A549 (cell line): ENCODE data around the gene FAM3B.

Experiments
- CHD2 ChIP-seq: fragments of 150-350 bp; IDR thresholded peaks from 2 replicates; pipeline ENCODE4 v1.6.1; 2014; ENCODE audit warnings: low read length; ENCODE audit not compliant: partially characterized antibody
- EP300 ChIP-seq, 2 experiments: fragments of >200 bp; sonication (Bioruptor Twin); formaldehyde crosslinking; IDR thresholded peaks; 2 replicates in 1 of 2; 3 replicates in 1 of 2; pipeline ENCODE4 v1.6.1; 2016 to 2017
- JUN ChIP-seq, 2 experiments: fragments of >200 bp; sonication (Bioruptor Twin); formaldehyde crosslinking; IDR thresholded peaks; 2 replicates in 1 of 2; 3 replicates in 1 of 2; pipeline ENCODE4 v1.6.1; 2016 to 2017
- MAFK ChIP-seq: fragments of 450-650 bp; IDR thresholded peaks from 2 replicates; pipeline ENCODE4 v1.6.1; 2014; ENCODE audit not compliant: partially characterized antibody
- MAZ ChIP-seq: fragments of 150-350 bp; IDR thresholded peaks from 2 replicates; pipeline ENCODE4 v1.6.1; 2014; ENCODE audit warnings: antibody characterized with exemption, low read depth, low read length, borderline replicate concordance
- POLR2A ChIP-seq: IDR thresholded peaks from 2 replicates; pipeline ENCODE4 v1.6.1; 2012; ENCODE audit warnings: mild to moderate bottlenecking, low read length
- POLR2AphosphoS2 ChIP-seq: conservative IDR thresholded peaks from 2 replicates; pipeline ENCODE4 v1.6.1; 2012; ENCODE audit warnings: low read length, improper control_type of control experiment, inconsistent platforms
- RAD21 ChIP-seq, 2 experiments: fragments of >200 bp in 1 of 2; sonication (Bioruptor Twin) in 1 of 2; formaldehyde crosslinking in 1 of 2; IDR thresholded peaks in 1 of 2; conservative IDR thresholded peaks in 1 of 2; 2 replicates in 1 of 2; 3 replicates in 1 of 2; pipeline ENCODE4 v1.6.1; 2012 to 2018; ENCODE audit warnings: inconsistent platforms in 1 of 2
- SREBF2 ChIP-seq: fragments of 450-650 bp; IDR thresholded peaks from 2 replicates; pipeline ENCODE4 v1.6.1; 2014; ENCODE audit warnings: mild to moderate bottlenecking, moderate library complexity
- TF ChIP-seq, protein P1 (sequence below): fragments of >200 bp; sonication (Bioruptor Twin); formaldehyde crosslinking; IDR thresholded peaks from 3 replicates; pipeline ENCODE4 v1.5.1; 2016
- TF ChIP-seq, protein P2 (sequence below): IDR thresholded peaks from 2 replicates; pipeline ENCODE4 v1.6.1; 2012
- TF ChIP-seq, protein P3 (sequence below): fragments of 450-650 bp; IDR thresholded peaks from 2 replicates; pipeline ENCODE4 v1.6.1; 2014; ENCODE audit warnings: antibody characterized with exemption

- TF ChIP-seq, protein P1, sequence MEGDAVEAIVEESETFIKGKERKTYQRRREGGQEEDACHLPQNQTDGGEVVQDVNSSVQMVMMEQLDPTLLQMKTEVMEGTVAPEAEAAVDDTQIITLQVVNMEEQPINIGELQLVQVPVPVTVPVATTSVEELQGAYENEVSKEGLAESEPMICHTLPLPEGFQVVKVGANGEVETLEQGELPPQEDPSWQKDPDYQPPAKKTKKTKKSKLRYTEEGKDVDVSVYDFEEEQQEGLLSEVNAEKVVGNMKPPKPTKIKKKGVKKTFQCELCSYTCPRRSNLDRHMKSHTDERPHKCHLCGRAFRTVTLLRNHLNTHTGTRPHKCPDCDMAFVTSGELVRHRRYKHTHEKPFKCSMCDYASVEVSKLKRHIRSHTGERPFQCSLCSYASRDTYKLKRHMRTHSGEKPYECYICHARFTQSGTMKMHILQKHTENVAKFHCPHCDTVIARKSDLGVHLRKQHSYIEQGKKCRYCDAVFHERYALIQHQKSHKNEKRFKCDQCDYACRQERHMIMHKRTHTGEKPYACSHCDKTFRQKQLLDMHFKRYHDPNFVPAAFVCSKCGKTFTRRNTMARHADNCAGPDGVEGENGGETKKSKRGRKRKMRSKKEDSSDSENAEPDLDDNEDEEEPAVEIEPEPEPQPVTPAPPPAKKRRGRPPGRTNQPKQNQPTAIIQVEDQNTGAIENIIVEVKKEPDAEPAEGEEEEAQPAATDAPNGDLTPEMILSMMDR = no peak
- TF ChIP-seq POLR2A (no peak), CHD2 (no peak), EP300 (IDR thresholded peaks at IDR 0.05) (no peak), POLR2AphosphoS2 (no peak), SREBF2 (no peak), RAD21 (conservative IDR thresholded peaks at IDR 0.05 in 1 of 2, IDR thresholded peaks at IDR 0.05 in 1 of 2) (no peak), MAFK (no peak), MAZ (no peak), JUN (IDR thresholded peaks at IDR 0.05) (no peak)
- TF ChIP-seq, protein P2, sequence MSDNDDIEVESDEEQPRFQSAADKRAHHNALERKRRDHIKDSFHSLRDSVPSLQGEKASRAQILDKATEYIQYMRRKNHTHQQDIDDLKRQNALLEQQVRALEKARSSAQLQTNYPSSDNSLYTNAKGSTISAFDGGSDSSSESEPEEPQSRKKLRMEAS = no peak
- TF ChIP-seq, protein P3, sequence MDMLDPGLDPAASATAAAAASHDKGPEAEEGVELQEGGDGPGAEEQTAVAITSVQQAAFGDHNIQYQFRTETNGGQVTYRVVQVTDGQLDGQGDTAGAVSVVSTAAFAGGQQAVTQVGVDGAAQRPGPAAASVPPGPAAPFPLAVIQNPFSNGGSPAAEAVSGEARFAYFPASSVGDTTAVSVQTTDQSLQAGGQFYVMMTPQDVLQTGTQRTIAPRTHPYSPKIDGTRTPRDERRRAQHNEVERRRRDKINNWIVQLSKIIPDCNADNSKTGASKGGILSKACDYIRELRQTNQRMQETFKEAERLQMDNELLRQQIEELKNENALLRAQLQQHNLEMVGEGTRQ = no peak
Measured at GRCh38 chr21:41349619-41350390, 33.2 kb downstream of the FAM3B start.
